OCI-LY1 (cell line): Measurements from ENCODE around the gene FAM20C.

Source experiments
- H2AFZ ChIP-seq: fragments of 200-600 bp; sonication (generic), shearing (Covaris generic); 2 replicates; pipeline ENCODE4 v1.6.0; 2014; ENCODE audit warnings: antibody characterized with exemption, mild to moderate bottlenecking, low read length
- H3F3A ChIP-seq: fragments of 200-600 bp; sonication (generic), shearing (Covaris generic); 2 replicates; pipeline ENCODE4 v1.6.0; 2014; ENCODE audit warnings: mild to moderate bottlenecking, antibody characterized with exemption, low read length, moderate library complexity; ENCODE audit not compliant: insufficient read depth
- H3K27ac ChIP-seq: fragments of 200-600 bp; sonication (generic); 2 replicates; pipeline ENCODE4 v1.5.1; 2014; ENCODE audit warnings: low read length, mixed run types, mild to moderate bottlenecking, low read depth; ENCODE audit not compliant: poor library complexity, severe bottlenecking
- H3K27me3 ChIP-seq: fragments of 200-600 bp; sonication (generic); 2 replicates; pipeline ENCODE4 v1.6.0; 2014; ENCODE audit warnings: antibody characterized with exemption, mild to moderate bottlenecking, low read length, moderate library complexity; ENCODE audit not compliant: insufficient read depth
- H3K36me3 ChIP-seq: fragments of 200-600 bp; sonication (generic); 2 replicates; pipeline ENCODE4 v1.6.1; 2014; ENCODE audit warnings: mild to moderate bottlenecking, antibody characterized with exemption, low read length, moderate library complexity, mixed read lengths; ENCODE audit not compliant: insufficient read depth
- H3K4me1 ChIP-seq: fragments of 200-600 bp; sonication (generic); 2 replicates; pipeline ENCODE4 v1.5.1; 2014; ENCODE audit warnings: mild to moderate bottlenecking, low read length, moderate library complexity; ENCODE audit not compliant: insufficient read depth, severe bottlenecking
- H3K4me2 ChIP-seq: fragments of 200-600 bp; sonication (generic), shearing (Covaris generic); 2 replicates; pipeline ENCODE4 v1.6.1; 2014; ENCODE audit warnings: low read length
- H3K4me3 ChIP-seq: fragments of 200-600 bp; sonication (generic); 2 replicates; pipeline ENCODE4 v1.5.1; 2014; ENCODE audit warnings: low read length, low read depth, mild to moderate bottlenecking, mixed read lengths; ENCODE audit not compliant: poor library complexity, severe bottlenecking
- H3K79me2 ChIP-seq: fragments of 200-600 bp; shearing (Covaris generic); 2 replicates; pipeline ENCODE4 v1.6.1; 2016; ENCODE audit warnings: mixed run types, low read length, mixed read lengths; ENCODE audit not compliant: insufficient read depth
- H3K9ac ChIP-seq: fragments of 200-600 bp; sonication (generic), shearing (Covaris generic); 2 replicates; pipeline ENCODE4 v1.6.1; 2014; ENCODE audit warnings: mild to moderate bottlenecking, low read length, mixed read lengths
- H3K9me2 ChIP-seq: fragments of 200-600 bp; sonication (generic), shearing (Covaris generic); 2 replicates; pipeline ENCODE4 v1.6.1; 2014; ENCODE audit warnings: low read depth, mild to moderate bottlenecking, low read length, mixed read lengths
- H3K9me3 ChIP-seq: fragments of 200-600 bp; shearing (Covaris generic); 2 replicates; pipeline ENCODE4 v1.6.1; 2014; ENCODE audit warnings: low read length, mixed read lengths
- H4K20me1 ChIP-seq: fragments of 200-600 bp; sonication (generic), shearing (Covaris generic); 2 replicates; pipeline ENCODE4 v1.6.0; 2016; ENCODE audit warnings: mild to moderate bottlenecking, low read length; ENCODE audit not compliant: insufficient read depth
- CTCF ChIP-seq: fragments of 200-600 bp; sonication (generic), shearing (Covaris generic); IDR thresholded peaks from 2 replicates; pipeline ENCODE4 v1.5.1; 2017; ENCODE audit warnings: mild to moderate bottlenecking, antibody characterized with exemption, low read length, moderate library complexity, mixed read lengths
- EZH2 ChIP-seq: fragments of 200-600 bp; sonication (generic), shearing (Covaris generic); IDR thresholded peaks from 2 replicates; pipeline ENCODE4 v1.8.0; 2017; ENCODE audit warnings: borderline replicate concordance, mixed run types, mild to moderate bottlenecking, antibody characterized with exemption, low read length, moderate library complexity, mixed read lengths

The FAM20C gene

DNA sequence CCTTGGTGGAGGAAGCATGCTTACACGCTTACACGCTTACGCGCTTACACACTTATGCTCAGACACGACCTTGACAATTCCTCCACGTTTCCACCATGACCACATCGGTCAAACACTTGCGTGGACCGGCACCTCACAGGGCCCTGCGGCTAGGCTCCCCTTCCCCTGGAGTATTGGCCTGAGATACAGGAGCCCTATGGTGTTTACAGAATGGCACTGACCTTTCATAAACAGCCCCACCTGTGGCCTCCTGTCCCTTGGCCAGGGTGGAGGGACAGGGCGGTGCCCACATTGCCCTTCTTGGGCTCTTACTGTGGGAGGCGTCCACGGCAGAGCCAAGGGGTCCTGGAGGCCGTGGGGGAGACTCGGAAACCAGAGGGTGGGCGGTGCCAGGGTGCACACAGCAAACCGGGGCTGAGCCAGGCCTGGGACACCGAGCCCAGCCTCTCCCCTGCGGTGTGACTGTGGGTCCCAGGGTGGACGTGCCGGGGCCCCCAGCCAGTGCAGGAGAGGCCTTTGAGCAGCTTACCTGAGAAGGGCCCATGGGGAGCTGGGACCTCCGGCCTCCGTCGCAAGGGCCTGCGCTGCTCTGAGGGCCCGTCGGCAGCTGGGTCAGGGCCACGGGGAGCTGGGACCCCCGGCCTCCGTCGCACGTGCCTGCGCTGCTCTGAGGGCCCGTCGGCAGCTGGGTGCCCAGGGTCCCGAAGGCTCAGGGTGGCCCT, 53.4 kb downstream of the FAM20C start:
- no peaks in the 10 kb centered on the region for H3K79me2 ChIP-seq
- H4K20me1 ChIP-seq = no peaks in the 10 kb centered on the region
- H3K9me3 ChIP-seq = no peaks in the 10 kb centered on the region
- no peaks in the 10 kb centered on the region for H3F3A ChIP-seq
- H3K9me2 ChIP-seq = no peaks in the 10 kb centered on the region
- no peak overlapping the region for H3K4me2 ChIP-seq
- no peak overlapping the region for H3K27ac ChIP-seq
- H3K9ac ChIP-seq = no peak overlapping the region
- H3K4me3 ChIP-seq = no peak overlapping the region
- H3K36me3 ChIP-seq = no peaks in the 10 kb centered on the region
- TF ChIP-seq EZH2 = no peak
- no peak for TF ChIP-seq CTCF
- no peak overlapping the region for H2AFZ ChIP-seq
- no peaks in the 10 kb centered on the region for H3K4me1 ChIP-seq
- no peaks in the 10 kb centered on the region for H3K27me3 ChIP-seq

DNA sequence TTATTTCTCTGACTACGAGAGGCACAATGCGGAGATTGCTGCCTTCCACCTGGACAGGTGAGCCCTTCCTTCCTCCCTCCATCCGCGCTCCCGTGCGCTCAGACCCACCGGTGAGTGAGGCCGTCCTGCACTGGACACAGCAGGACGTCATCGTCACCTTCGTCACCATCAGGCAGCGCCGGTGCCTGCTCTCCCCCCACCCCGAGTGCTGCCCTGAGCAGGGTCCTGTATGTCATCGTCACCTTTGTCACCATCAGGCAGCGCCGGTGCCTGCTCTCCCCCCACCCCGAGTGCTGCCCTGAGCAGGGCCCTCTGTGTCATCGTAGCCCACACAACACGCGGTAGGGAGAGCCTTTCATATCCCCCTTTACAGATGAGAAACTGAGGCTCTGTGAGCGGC, 54.1 kb downstream of the FAM20C start:
- no peaks in the 10 kb centered on the region for H3F3A ChIP-seq
- H3K9me2 ChIP-seq = no peaks in the 10 kb centered on the region
- H3K4me2 ChIP-seq = no peak overlapping the region
- H3K36me3 ChIP-seq = no peaks in the 10 kb centered on the region
- H3K27me3 ChIP-seq = no peaks in the 10 kb centered on the region
- no peak overlapping the region for H3K4me3 ChIP-seq
- no peak overlapping the region for H3K27ac ChIP-seq
- no peaks in the 10 kb centered on the region for H3K79me2 ChIP-seq
- H4K20me1 ChIP-seq = no peaks in the 10 kb centered on the region
- no peaks in the 10 kb centered on the region for H3K9me3 ChIP-seq
- H3K4me1 ChIP-seq = no peaks in the 10 kb centered on the region
- no peak for TF ChIP-seq EZH2
- TF ChIP-seq CTCF = no peak
- no peak overlapping the region for H3K9ac ChIP-seq
- H2AFZ ChIP-seq = no peak overlapping the region

- Histone ChIP-seq H3K4me1 (no peaks in the 10 kb centered on the region), H3K9me2 (no peaks in the 10 kb centered on the region), H3K79me2 (no peaks in the 10 kb centered on the region), H3K27ac (no peak overlapping the region), H3K9me3 (no peaks in the 10 kb centered on the region), H3K4me3 (no peak overlapping the region), H3F3A (no peaks in the 10 kb centered on the region), H3K27me3 (no peaks in the 10 kb centered on the region), H3K36me3 (no peaks in the 10 kb centered on the region), H3K9ac (no peak overlapping the region), H4K20me1 (no peaks in the 10 kb centered on the region), H3K4me2 (no peak overlapping the region), H2AFZ (no peak overlapping the region)
- no peak for TF ChIP-seq EZH2
- TF ChIP-seq CTCF = no peak
These were observed 54.8 kb downstream of the FAM20C start for GRCh38 chr7:247181-247580.
